ENCODE results near the gene AMER2. TPM values are rescaled to one million over a fixed set of nuclear protein-coding genes. Genes with fewer than 3 reads are reported as not detected.
"Not testable (repeated sequence)": the region's sequence is repeated elsewhere in the genome, so short reads cannot be mapped to it uniquely, and the experiment has no call there.

The AMER2 gene
- total RNA-seq, 2 donors from 2014 or later: not detected

DNA sequence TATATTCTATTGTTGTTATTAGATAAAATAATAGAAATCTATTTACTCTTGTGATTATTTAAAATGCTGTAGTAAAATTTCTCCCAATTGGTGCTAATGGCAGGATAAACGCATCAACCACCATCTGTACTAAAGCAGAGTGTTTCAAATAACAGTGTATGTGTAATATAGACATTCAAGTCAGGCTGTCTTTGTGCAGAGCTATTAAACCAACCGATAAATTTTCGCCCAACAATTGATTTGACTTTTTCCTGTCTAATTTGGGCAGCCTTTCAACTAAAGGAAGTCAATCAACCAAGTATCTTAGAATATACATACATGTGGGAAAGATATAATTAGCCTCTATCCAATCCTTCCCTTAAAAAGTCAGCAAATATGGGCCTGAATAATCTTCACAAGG lies 5.8 kb downstream of the AMER2 start:
- Histone ChIP-seq H3K27ac (no peak overlapping the region), H3K9me3 (no peaks in the 10 kb centered on the region), H3K27me3 (peaks cover 0 to 16% of the 10 kb centered on the region in 2 donors), H3K4me3 (no peak overlapping the region), H3K36me3 (no peaks in the 10 kb centered on the region), H3K4me1 (peaks cover 0 to 5% of the 10 kb centered on the region in 2 donors)
- TF ChIP-seq, protein P1, sequence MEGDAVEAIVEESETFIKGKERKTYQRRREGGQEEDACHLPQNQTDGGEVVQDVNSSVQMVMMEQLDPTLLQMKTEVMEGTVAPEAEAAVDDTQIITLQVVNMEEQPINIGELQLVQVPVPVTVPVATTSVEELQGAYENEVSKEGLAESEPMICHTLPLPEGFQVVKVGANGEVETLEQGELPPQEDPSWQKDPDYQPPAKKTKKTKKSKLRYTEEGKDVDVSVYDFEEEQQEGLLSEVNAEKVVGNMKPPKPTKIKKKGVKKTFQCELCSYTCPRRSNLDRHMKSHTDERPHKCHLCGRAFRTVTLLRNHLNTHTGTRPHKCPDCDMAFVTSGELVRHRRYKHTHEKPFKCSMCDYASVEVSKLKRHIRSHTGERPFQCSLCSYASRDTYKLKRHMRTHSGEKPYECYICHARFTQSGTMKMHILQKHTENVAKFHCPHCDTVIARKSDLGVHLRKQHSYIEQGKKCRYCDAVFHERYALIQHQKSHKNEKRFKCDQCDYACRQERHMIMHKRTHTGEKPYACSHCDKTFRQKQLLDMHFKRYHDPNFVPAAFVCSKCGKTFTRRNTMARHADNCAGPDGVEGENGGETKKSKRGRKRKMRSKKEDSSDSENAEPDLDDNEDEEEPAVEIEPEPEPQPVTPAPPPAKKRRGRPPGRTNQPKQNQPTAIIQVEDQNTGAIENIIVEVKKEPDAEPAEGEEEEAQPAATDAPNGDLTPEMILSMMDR (IDR thresholded peaks at IDR 0.05): no peak
- no peak for DNase-seq (ENCODE audit: low spot score)

DNA sequence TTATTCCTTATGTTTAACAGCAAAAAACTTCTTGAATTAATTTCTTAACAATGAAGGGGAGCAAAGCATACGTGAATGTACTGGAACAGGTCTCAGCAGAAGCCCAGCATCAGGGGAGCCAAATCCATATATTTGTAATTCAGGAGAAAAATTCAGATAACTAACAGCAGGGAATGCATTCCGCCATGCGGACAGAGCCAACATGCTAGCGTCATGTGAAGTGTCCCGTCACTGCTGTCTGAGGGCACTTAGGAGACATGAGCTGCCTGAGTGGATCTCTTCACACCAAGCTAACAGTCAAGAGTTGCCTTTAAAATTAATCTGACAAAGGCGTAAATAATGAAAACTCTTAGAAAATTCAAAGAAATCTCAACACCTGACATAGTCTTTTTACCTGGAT lies 6.4 kb downstream of the AMER2 start:
- TF ChIP-seq, protein P1 (IDR thresholded peaks at IDR 0.05): no peak
- Histone ChIP-seq H3K4me3 (no peak overlapping the region), H3K4me1 (no peaks in the 10 kb centered on the region), H3K27ac (no peak overlapping the region), H3K27me3 (peaks cover 0 to 10% of the 10 kb centered on the region in 2 donors), H3K36me3 (no peaks in the 10 kb centered on the region), H3K9me3 (no peaks in the 10 kb centered on the region)
- no peak for DNase-seq (ENCODE audit: low spot score)

DNA sequence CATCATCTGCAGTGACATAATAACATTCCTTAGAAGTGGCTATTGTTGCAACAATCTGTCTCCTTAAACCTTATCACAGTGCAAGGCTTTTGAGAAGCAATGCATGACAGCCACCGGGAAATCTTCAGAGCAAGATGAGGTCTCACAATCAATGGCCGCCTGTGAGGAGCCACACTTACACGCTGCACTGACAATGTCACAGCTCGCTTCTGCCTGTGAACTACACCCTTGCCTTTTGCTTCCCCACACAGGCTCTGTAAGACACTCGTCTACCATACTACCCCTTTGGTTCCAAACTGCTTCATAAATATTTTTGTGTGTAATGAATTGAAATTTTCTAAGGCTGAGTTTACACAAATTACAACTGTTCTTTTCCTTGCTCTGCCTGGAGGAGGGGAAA lies 6.9 kb downstream of the AMER2 start:
- H3K4me1 ChIP-seq; H3K36me3 ChIP-seq; H3K4me3 ChIP-seq; H3K27ac ChIP-seq; H3K27me3 ChIP-seq; DNase-seq (ENCODE audit: low spot score); H3K9me3 ChIP-seq: not testable (repeated sequence)

DNA sequence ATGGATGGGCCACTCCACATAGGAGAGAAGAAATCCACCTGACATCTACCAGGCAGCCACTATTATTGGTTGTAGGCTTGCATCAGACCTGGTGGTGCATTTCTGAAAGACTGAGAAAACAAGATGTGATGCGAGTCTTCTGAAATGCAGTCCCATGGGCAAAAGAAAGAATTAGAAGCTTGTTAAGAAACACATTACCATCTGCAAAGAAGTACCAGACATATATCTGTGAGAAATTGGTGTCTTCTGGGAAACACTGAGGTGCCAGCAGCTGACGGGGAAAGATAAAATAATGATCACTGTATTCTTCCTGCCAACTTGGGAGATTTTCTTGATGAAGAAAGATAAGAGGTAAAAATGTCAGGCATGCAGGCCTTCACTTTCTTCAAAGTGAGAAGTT lies 14.4 kb downstream of the AMER2 start:
- DNase-seq (ENCODE audit: low spot score): no peak
- TF ChIP-seq, protein P1 (IDR thresholded peaks at IDR 0.05): no peak
- H3K4me3 ChIP-seq: no peak overlapping the region
- no peaks in the 10 kb centered on the region for H3K36me3 ChIP-seq
- no peaks in the 10 kb centered on the region for H3K4me1 ChIP-seq
- H3K27me3 ChIP-seq: no peaks in the 10 kb centered on the region
- H3K27ac ChIP-seq: no peak overlapping the region
- no peaks in the 10 kb centered on the region for H3K9me3 ChIP-seq

DNA sequence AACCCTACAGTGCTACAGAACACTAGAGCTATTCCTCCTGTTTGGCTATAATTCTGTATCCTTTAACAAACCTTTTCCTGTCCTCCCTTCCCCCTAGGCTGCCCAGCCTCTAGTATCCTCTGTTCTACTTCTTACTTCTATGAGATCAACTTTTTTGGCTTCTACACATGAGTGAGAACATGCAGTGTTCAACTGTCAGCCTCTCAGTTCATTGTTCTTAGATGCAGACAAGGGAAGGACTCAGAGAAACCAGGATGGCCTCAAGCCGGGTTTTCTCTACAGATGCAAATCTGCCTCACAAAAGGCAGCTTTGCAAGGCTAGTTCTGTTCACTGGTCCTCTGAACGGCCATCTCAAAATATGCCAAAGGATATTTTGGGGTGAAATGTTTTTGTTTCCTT lies 18.4 kb downstream of the AMER2 start:
- Histone ChIP-seq H3K36me3 (no peaks in the 10 kb centered on the region), H3K27me3 (no peaks in the 10 kb centered on the region), H3K4me1 (no peaks in the 10 kb centered on the region), H3K27ac (no peak overlapping the region), H3K4me3 (no peak overlapping the region), H3K9me3 (no peaks in the 10 kb centered on the region)
- no peak for DNase-seq (ENCODE audit: low spot score)
- TF ChIP-seq, protein P1 (IDR thresholded peaks at IDR 0.05): no peak

DNA sequence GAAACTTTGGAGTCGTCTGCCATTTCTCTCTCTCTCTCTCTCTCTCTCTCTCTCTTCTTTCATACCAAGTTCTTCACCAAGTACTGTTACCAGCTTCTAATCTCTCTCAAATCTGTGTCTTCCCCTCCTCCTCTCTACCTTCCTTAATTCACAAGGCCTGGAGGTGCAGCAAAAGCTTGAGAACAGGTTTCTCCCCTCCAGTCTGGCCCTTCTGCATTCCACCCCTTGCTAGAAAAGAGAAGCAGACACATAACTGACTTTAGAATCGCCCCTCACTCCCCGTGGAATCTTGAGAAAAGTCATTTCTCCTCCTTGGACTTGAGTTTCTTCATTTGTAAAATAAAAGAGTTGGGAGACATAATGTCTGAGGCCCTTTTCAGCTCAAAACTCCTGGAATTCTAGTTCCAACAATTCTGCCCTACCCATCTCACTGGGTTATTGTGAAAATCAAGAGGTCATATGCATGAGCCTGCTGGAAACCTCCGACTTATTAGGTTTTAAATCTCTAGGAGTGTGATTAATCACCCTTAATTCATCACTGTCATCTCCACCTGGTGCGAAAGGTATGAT lies 20.4 kb downstream of the AMER2 start:
- no peaks in the 10 kb centered on the region for H3K4me1 ChIP-seq
- H3K27ac ChIP-seq: no peak overlapping the region
- no peaks in the 10 kb centered on the region for H3K9me3 ChIP-seq
- no peaks in the 10 kb centered on the region for H3K36me3 ChIP-seq
- no peak for DNase-seq (ENCODE audit: low spot score)
- TF ChIP-seq, protein P1 (IDR thresholded peaks at IDR 0.05): no peak
- no peaks in the 10 kb centered on the region for H3K27me3 ChIP-seq
- H3K4me3 ChIP-seq: no peak overlapping the region

Data from right atrium auricular region (tissue), 2 donors.